HG03280 (cell line): ENCODE results near the gene HOXA5.

Experiments used
- ATAC-seq: cut with Tn5 transposase; IDR thresholded peaks from one replicate; pipeline ENCODE4 v1.9.1; 2021; ENCODE audit warnings: mild to moderate bottlenecking, moderate library complexity; ENCODE audit not compliant: unreplicated experiment

HOXA5 gene

DNA sequence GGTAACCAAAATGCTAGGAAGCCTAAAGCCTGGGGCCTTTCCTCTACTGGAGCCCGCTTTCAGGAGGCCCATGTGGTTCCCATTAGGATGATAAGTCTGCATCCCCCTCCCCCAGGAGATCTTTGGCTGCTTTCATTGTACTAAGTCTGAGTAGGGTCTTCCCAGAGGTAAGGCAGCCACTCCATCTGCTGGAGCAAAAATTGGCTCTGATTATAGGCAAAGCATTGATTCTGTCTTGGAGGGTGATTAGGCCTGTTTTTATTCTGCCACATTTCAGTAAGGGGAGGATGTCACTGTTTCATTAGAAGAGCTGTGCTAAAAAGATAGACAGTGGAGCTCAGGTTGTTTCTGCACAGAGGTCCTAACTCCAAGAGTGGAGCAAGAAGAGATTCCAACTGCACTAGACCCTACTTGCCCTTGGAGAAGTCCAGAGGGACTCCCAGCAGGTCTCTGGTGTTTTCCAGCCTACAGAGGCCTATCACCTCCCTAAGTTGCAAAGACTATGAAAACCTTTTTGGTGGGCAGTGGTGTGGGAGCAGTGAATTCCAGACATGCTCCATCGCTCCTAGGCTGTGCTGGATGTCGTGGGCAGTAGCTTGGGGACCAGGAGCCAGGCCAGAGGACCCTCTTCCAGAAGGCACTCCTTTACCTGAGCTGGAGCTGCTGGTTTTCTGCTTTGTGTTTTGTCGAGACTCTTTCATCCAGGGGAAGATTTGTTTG, 33.9 kb downstream of the HOXA5 start:
- no peak for ATAC-seq

DNA sequence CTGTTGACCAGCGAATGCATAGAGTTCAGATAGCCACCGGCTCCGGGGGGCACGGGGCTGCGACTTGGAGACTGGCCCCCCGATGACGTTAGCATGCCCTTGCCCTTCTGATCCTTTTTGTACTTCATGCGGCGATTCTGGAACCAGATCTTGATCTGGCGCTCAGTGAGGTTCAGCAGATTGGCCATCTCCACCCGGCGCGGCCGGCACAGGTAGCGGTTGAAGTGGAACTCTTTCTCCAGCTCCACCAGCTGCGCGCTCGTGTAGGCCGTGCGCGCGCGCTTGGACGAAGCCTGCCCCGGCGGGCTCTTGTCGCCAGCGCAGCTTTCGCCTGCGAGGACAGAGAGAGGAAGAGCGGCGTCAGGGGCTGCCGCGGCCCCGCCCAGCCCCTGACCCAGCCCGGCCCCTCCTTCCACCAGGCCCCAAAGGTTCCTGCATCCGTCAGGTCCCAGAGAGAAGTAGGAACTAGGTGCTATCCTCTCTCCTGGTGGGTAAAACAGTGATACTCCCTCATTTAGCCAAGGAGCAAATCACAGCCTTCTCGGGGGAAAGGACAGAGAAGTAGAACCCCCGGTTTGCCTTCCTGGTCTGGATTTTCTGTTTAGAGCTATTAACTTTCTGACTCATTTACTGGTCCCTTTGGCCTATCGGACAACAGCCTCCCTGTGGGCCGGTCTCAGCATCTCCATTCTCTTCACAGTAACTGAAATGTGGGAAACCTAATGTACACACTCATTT, 34.9 kb downstream of the HOXA5 start:
- no peak for ATAC-seq

DNA sequence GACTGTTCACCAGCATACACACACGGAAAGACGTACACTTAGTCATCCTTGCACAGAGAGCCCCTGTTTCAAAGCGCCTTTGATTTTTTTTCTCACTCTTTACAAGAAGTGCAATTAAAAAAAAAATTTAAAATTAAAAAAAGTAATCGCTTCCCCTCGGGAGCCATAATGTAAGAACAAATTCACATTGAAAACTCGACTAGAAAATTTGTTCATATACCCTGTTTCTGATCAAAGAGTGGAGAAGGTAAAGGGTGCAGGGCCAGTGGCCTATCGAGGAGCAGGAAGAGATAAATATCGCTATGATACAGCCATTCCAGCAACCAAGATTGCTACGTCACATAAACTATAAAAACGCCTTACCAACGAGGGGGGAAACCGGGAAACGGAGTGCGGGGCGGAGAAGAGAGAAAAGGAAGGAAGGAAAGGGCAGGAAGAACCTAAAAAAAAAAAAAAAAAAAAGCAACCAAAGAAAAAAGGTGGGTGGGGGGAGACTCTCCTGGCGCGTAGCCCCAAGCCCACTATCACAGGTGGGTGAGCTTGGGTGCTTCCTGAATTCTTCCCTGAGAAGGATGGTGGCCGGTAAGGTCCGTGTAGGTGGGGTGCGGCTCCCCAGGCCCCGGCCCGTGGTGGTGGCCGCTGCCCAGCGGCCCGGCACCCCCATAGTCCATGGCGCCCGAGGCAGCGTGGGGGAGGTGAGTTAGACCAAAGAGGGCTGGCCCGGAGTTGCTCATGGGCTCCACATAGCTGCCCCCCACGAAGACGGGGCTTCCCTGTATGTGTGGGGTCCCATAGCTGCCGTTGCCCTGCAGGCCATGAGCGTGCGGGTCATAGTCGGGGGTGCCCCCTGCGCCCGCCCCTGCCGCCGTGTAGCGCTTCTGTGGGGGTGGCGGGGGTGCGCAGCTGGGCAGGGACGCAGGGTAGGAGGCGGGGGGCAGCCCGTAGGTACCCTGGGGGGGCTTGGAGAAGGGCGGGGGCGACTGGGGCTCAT, 35.8 kb downstream of the HOXA5 start:
- ATAC-seq, result no peak

DNA sequence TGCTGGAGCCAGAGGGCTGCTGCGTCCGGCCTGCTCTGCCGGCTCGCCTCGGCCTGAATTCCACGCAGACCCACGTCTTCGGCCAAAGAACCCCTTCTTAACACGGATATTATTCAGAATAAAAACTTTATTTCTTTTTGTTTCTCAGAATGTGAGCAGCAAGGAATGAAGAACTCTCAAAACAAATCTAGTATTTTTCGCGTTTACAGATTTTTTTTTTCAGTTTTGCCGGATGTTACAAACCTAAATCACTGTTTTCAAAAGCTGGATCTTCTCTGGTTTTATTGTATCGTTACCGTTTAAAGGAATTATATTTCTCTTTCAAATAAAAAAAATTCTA, 36.6 kb downstream of the HOXA5 start:
- ATAC-seq, result no peak

DNA sequence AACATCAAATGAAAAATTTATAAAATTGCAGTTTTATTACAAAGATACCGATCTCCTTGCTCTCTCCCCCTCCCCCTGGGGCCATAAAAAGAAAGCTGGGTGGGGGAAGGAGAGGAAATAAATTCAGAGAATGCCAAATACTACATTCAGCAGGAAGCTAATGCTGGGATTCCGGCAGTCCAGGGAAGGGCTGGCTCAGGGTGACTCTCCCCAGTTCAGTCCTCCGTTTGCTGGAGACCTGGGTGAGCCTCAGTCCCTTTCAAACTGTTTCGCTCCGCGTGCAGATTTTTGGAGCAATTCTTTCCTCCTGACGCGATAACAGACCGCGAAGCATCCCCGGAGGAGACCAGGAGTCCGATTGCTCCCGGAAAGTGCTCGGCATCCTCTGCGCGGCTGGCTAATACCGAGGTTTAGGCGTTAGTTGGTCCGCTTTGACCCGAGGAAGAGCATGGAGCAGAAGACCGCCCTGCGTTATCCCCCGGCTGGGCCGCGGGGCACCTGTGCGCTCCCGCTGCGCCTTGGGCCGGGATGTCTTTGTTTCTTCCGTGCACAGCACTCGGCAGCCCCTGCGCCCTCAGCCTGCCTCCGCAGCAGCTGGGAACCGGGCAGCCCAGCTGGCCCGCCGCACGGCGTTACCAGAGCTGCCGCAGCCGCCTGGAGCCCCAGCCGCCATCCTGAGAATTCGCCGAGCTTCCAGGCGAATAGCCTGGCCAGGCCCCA, 37.1 kb downstream of the HOXA5 start:
- ATAC-seq, result no peak

DNA sequence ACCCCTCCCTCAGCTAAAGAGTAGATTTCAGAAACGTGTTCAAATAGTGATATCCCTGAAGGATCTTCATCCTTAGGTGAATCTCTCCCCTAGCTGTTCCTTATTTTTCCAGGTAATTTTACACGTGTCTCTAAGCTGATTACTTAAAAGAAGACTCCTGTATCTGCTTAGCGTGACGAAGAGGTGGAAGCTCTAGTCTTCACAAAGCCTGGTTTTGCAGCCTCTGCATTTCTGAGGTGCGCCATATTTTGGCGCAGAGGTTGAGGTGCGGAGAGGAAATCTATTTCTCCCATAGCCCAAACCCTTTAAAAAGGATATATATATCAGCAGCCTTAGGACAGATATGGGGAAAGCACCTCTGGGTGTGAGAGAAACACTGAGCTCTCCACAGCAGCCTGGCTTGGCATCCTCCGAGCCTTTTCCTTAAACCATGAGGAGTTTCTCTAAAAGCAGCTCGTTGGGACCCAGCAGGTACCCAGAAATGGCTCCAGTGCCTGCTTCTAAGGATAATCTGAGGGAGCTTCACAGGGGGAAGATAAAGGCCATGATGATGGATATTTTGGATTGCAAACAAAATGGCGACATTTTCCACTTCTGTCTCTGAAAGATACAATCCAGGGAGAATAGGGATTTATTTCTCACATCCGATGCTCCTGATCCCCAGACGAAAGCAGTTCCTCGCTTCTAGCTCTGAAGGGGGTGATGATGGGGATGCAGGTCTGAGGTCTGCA, 38.0 kb downstream of the HOXA5 start:
- no peak for ATAC-seq

DNA sequence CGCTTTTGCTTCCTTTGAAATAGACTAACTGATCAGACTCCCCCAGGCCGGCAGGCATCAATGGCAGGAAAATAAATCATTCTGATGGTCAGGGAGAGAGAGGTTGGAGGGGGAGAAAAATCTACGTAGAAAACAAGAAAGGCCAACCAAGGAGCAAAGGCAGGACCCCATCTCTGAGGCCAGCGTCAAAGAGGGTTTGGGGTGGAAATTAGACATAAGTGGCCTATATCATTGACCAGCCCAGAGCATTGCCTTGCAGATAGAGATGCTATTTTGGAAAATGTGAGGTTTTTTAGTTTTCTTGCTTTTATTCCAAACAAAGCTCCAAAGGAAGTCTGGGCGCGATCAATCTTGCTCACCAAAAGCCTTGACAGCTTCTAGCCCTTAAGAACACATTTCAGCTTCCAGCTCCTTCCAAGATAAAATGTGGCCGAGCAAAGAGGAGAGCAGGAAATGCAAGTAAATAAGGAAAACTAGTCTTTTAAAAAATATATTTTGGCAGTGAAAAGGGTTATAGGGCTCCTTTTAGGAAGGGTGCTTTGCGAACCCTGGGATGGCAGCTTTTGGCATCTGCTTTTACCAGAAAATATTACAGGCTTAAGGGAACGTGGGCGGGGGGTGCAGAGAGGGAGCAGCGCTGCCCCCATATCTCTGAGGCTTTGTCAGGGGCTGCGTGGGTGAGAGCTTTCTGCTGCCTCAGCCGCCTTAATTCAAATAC, 39.0 kb downstream of the HOXA5 start:
- ATAC-seq, result no peak

DNA sequence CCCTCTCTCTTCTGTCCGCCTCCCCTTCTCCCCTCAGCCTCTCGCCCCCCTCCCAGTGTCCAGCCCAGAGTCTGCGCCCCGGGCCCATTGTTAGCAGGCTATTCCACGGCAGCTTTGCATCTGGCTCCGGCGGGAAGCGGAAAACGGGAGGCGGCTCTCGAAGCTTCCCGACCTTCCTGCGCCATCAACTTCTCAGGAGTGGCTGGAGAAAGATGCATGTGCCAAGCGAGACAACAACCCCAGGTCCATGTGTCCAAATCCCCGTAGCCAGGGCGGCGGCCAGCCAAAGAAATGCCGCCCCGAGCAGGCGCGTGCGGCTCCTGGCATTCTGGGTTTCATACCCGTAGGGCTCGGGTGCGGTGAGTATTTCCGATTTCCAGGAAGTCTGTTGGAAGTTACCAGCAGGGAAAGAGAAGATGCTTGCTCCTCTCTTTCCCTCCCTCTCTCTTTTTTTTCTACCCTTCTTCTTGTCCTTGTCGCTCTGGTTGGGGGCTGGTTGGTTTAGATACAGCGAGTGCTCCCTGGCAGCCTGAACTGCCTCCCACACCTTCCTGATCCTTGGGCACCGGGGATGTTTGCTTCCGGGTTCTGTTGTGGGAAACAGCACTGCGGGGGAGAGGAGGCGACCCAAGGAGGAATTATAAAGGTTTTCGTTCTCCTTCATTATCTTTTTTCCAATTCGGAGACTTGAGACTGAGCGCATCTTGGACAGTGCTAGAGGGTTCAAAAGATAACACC, 39.8 kb downstream of the HOXA5 start:
- no peak for ATAC-seq

DNA sequence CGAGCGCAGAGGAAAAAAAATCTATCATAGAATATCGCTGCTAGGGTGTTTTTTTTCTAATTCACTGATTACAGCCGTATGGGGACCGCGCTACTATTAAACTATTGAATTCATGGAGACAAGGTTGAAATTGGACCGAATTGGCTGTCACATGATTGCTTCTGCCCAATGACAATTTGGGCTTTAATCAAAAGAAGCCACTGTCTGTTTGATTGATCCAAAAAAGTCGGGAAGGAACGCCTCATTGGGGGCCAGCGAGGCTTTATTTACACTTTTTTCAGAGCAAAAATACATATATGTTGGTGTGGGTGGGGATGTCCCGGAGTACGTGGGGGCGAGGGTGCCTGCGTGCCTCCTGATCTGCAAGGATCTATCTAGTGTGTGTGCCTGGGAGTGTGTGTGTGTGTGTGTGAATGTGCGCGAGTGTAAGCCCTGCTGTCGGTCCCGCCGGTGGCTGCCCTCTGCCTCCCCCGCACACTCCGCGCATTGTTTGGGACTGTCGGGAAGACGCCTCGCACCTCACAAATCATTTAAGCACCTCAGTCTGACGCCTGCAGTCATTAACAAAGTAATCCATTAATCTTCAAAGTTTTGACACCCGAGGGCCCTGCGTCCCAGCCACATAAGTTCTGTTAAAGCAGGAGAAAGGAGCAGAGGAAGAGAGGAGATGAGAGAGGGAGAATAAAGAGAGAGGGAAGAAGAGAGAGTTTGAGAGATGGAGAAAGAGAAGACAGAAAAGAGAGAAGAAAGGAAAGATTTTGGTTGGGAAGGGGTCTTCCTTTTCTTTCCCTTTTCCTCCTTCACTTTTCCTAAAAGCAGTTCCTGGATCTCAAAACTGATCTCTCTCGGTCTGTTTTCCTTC, 40.7 kb downstream of the HOXA5 start, which contains the start of gene HOXA2:
HOXA2 (minus strand) TSS at position 103 of the 862 bp plus-strand sequence. CDS start 183 bp downstream, outside the sequence.
- ATAC-seq, result no peak

DNA sequence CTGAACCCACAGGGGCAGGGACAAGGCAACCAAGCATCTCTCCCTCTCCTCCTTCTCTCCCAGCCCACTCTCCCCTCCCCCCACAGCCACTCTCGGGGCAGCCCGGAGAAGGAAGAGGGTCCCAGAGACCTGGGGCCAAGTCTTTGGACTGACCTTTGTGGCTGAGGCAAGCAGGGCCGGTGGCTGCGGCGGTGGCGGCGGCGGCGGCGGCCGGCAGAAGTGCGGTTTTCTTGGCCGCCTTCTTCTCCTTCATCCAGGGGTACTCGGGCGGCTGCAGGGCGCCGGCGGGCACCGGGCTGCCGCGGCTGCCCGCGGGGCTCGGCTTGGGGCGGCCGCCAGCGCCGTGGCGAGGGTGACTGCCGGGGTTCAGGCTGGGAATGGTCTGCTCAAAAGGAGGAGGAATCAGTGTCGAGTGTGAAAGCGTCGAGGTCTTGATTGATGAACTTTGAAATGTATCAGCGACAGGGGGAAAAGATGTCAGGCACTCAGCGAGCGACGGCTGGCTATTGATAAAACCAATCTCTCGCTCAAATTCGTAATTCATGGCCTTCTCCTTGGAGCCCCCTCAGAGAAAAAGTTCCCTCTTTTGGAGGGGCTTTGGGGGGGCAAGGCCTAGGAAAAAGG, 41.4 kb downstream of the HOXA5 start:
- no peak for ATAC-seq

DNA sequence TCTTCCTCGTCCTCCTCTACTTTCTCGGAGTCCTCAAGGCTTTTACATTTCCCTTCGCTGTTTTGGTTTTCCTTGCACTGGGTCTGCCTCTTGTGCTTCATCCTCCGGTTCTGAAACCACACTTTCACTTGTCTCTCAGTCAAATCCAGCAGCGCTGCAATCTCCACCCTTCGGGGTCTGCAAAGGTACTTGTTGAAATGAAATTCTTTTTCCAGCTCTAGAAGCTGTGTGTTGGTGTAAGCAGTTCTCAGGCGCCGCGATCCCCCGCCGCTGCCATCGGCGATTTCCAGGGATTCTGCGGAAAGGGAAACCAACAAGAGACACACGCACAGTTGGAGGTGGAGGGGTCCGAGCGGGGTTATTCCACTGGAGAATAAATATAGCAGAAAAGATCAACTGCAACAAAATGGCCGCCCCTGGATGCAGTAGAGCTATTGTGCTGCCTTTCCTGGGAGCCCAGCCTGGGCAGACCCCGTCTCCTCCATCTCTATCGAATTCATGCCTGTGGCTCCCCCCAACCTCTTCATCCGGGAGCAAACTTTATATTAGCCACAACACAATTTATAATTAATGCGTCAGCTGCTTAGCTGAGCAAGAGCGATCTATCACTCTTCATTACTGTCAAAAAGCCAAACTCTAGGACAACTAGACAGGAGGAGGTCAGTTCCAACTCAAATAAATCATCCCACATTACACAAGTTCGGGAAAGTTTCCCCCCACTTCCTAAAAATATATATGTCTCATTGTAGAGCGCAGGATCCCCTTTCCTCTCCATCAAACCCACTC, 42.1 kb downstream of the HOXA5 start:
- no peak for ATAC-seq

DNA sequence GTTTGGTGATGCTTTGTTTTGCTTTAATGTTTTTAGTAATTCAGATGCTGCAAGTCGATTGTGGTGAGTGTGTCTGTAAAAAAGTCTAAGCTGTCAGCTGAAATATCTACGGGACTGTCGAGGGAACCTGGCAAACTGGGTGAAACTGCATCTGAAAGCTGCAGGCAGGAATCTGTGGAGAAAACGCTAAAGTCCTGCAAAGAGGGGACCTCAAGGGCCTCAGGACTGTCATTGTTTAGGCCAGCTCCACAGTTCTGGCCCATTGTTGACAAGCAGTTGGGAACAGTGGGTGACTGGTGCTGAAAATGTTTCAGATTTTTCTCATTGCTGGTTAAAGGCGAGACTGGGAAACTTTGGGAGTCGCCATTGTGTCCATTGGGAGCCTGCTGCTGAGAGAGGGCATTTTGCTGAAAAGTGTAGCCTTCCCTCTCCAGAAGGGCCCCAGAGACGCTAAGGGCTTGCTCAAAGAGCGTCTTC, 42.7 kb downstream of the HOXA5 start:
- no peak for ATAC-seq

DNA sequence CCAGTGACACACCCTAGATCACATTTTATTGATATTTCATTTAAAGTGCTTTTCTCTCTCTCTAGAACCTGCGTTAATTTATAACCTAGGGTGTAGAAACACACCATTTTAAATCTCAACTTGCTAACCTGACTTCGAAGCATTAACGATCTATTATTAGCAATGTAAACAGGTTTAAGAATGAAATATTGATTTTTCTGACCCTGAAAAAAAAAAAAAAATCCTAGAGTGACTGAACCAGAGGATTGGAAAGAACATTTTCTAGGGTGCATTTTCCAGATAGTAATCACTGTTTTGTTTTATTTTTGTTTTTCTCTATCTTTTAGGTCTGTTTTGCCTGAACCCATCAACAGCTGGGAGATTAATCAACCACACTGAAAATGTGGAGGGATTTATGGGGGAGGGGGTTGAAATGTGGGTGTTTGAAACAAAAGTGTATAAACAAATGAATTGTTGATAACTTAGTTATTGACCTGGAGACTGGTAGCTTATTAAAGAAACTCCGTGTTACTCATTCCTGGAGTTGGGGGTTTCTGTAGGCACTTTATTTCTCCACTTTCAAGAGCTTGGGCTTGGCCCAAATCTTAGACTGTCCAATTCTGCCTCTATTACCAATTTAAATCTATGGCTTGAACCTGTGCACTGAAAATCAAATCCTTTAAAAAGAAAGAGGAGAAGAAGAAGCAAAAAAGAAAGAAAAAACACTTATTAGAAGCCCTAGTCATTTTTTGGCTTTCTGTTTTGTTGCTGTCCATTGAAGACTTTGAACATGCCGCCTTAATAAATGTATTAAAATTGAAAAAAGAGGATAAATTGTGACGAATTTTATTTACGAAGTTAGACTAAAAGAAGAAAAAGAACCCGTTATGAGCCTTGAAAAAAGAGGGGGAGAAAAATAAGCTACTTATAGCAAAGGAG, 43.8 kb downstream of the HOXA5 start:
- ATAC-seq, result no peak

DNA sequence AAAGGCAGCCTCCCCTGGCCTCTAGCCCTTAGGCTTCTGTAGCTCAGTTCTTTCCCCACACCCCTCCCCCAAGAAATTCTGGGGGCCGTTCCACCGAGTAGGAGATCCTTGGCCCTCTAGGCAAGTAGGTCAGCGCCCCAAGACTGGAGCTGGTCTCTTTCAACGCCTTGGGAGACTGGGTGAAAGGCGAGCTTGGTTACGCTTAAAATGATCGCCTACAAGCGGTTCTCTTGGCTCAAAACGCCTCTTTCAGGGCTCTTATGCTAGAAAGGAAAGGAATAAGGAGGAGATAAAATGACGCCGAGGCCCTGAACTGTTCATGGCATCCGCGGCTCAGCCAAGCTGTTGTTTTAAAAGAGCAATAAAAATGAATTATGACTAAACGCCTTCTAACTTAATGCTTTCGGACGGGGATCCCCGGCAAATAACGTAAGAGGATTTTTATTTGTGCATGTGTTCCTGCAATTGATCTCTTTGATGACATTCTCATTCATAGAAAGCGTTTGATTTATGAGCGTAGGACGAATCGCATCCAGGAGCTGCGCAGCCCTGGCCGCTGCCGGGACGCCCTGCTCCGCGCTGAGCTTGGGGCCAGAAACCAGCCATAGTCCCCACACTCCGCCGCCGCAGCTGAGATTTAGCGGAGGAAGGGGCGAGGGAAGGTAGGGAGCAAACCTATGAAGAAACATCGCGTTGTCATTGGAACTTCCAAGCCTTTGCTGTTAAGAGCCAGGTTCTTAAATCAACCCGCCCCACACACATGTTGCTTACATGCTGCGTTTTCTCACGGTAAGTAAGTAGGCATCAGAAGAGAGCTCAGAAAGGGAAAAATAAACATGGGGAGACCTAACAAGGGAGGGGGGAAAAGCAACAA, 44.7 kb downstream of the HOXA5 start:
- ATAC-seq, result no peak
